Measurements from ENCODE around the gene CHRNE. TPM values are rescaled to one million over a fixed set of nuclear protein-coding genes. Genes with fewer than 3 reads are reported as not detected.
"Not testable (repeated sequence)": the region's sequence is repeated elsewhere in the genome, so short reads cannot be mapped to it uniquely, and the experiment has no call there.

Gene CHRNE
- total and polyA plus RNA-seq, 2 donors (not counting 1 experiment from before 2014, with no cell fraction given): 0.99 to 4.7 TPM

GRCh38 chr17:4869058-4869998, 33.6 kb downstream of the CHRNE start:
- 98% methylated on average over 13 of the region's 22 CpGs for WGBS (ENCODE audit: insufficient coverage)
- H3K27me3 Mint-ChIP-seq; H3K9me3 ChIP-seq (ENCODE audit: control extremely low read depth in 1 of 3, control insufficient read depth in 2 of 3, insufficient read depth in 1 of 3, low read length in 2 of 3); H3K4me3 ChIP-seq (ENCODE audit: control extremely low read depth in 1 of 5, extremely low read depth in 1 of 5, insufficient read depth in 1 of 5, low read depth in 2 of 5, low read length in 4 of 5); H3K4me1 ChIP-seq (ENCODE audit: control insufficient read depth in 2 of 2, insufficient read depth in 2 of 2, low read length in 2 of 2); DNase-seq; H3K27ac Mint-ChIP-seq; H3K27ac ChIP-seq (ENCODE audit: low read length in 2 of 2); POLR2A ChIA-PET; H3K9ac ChIP-seq (ENCODE audit: low read length); H3K27me3 ChIP-seq (replicated peaks in 1 of 4; ENCODE audit: control extremely low read depth in 1 of 4, control insufficient read depth in 3 of 4, insufficient read depth in 4 of 4, low read length in 3 of 4); H3K36me3 ChIP-seq (replicated peaks in 1 of 2; ENCODE audit: control extremely low read depth in 1 of 2, control insufficient read depth in 1 of 2, extremely low read depth in 1 of 2, insufficient read depth in 2 of 2, low read length in 1 of 2); H2AFZ ChIP-seq (ENCODE audit: insufficient read depth, low read depth, low read length, poor library complexity, severe bottlenecking); H3K4me2 ChIP-seq (replicated peaks; ENCODE audit: low read depth, low read length, poor library complexity, severe bottlenecking); ATAC-seq (ENCODE audit: low read depth); H3K4me1 Mint-ChIP-seq; H3K4me3 Mint-ChIP-seq; intact Hi-C loops (cut with micrococcal nuclease); H3K9me3 Mint-ChIP-seq (ENCODE audit: insufficient read depth): not testable (repeated sequence)
- Histone ChIP-seq H3K79me2 (ENCODE audit: control insufficient read depth, insufficient read depth, low read length) (peaks cover 16% of the 10 kb centered on the region), H4K20me1 (ENCODE audit: control insufficient read depth, insufficient read depth, low read length, poor library complexity, severe bottlenecking) (peaks cover 21% of the 10 kb centered on the region)
- CTCF ChIA-PET: interaction anchor here (0.7 kb wide), 1 partner anchor 12 kb away, joined by 3 read pairs; no protein-coding TSS in a partner anchor

GRCh38 chr17:4867535-4867934, 35.4 kb downstream of the CHRNE start:
- H3K4me1 ChIP-seq (ENCODE audit: control insufficient read depth in 2 of 2, insufficient read depth in 2 of 2, low read length in 2 of 2); DNase-seq; H3K4me1 Mint-ChIP-seq; H3K27ac ChIP-seq (ENCODE audit: low read length in 2 of 2); H3K27ac Mint-ChIP-seq; ATAC-seq (ENCODE audit: low read depth); H2AFZ ChIP-seq (ENCODE audit: insufficient read depth, low read depth, low read length, poor library complexity, severe bottlenecking); H3K9me3 Mint-ChIP-seq (ENCODE audit: insufficient read depth); intact Hi-C loops (cut with micrococcal nuclease); H3K4me3 ChIP-seq (ENCODE audit: control extremely low read depth in 1 of 5, extremely low read depth in 1 of 5, insufficient read depth in 1 of 5, low read depth in 2 of 5, low read length in 4 of 5); H3K4me3 Mint-ChIP-seq; H3K27me3 ChIP-seq (replicated peaks in 1 of 4; ENCODE audit: control extremely low read depth in 1 of 4, control insufficient read depth in 3 of 4, insufficient read depth in 4 of 4, low read length in 3 of 4); POLR2A ChIA-PET; H3K36me3 ChIP-seq (replicated peaks in 1 of 2; ENCODE audit: control extremely low read depth in 1 of 2, control insufficient read depth in 1 of 2, extremely low read depth in 1 of 2, insufficient read depth in 2 of 2, low read length in 1 of 2); H3K9me3 ChIP-seq (ENCODE audit: control extremely low read depth in 1 of 3, control insufficient read depth in 2 of 3, insufficient read depth in 1 of 3, low read length in 2 of 3); H3K27me3 Mint-ChIP-seq; H3K4me2 ChIP-seq (replicated peaks; ENCODE audit: low read depth, low read length, poor library complexity, severe bottlenecking); H3K9ac ChIP-seq (ENCODE audit: low read length): not testable (repeated sequence)
- no CpG with 5 or more reads among the region's 5 CpGs for WGBS (ENCODE audit: insufficient coverage)
- peaks cover 27% of the 10 kb centered on the region for H4K20me1 ChIP-seq (ENCODE audit: control insufficient read depth, insufficient read depth, low read length, poor library complexity, severe bottlenecking)
- CTCF ChIA-PET: interaction anchor here (1.3 kb wide), 1 partner anchor 78 kb away, joined by 4 read pairs; no protein-coding TSS in a partner anchor
- peaks cover 17% of the 10 kb centered on the region for H3K79me2 ChIP-seq (ENCODE audit: control insufficient read depth, insufficient read depth, low read length)

Data from B cell (primary cell).